Esophagus squamous epithelium (tissue), 4 donors: ENCODE data around the gene ZNF813.

ENCODE experiments used
- POLR2A ChIP-seq, 4 donors: fragments of 450-650 bp; IDR thresholded peaks; one replicate each; pipeline ENCODE4 v1.6.1; 2017; ENCODE audit warnings: antibody characterized with exemption in 4 of 4, mild to moderate bottlenecking in 4 of 4, moderate library complexity in 3 of 4
- TF ChIP-seq, protein P1 (sequence below), 6 experiments: fragments of 450-650 bp in 4 of 6; fragments of 200-600 bp in 2 of 6; sonication (generic) in 2 of 6; IDR thresholded peaks; one replicate each; pipeline ENCODE4 v1.5.1; 2016 to 2019; ENCODE audit warnings: antibody characterized with exemption in 6 of 6, mild to moderate bottlenecking in 4 of 6, moderate library complexity in 4 of 6

DNA sequence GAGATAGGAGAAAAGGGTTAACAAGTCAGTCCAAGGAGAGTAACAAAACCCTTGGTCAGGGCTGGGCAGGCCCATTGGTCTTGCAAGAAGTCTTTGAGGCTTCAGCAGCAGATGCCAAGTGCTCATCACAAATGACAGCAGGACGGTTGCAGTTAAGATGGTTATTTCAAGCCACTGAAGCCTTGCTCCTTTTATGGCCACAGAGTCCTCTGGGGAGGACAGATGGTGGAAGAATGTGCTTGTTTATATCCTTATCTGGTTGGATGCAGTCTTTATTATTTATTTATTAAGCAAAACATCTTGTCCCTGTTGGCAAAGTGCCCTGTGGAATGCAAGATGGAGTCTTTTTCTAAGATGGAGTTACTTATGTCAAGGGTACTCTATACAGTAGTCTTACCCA is 51.2 kb downstream of the ZNF813 start:
- TF ChIP-seq POLR2A (IDR thresholded peaks at IDR 0.05): no peak
- TF ChIP-seq, protein P1, sequence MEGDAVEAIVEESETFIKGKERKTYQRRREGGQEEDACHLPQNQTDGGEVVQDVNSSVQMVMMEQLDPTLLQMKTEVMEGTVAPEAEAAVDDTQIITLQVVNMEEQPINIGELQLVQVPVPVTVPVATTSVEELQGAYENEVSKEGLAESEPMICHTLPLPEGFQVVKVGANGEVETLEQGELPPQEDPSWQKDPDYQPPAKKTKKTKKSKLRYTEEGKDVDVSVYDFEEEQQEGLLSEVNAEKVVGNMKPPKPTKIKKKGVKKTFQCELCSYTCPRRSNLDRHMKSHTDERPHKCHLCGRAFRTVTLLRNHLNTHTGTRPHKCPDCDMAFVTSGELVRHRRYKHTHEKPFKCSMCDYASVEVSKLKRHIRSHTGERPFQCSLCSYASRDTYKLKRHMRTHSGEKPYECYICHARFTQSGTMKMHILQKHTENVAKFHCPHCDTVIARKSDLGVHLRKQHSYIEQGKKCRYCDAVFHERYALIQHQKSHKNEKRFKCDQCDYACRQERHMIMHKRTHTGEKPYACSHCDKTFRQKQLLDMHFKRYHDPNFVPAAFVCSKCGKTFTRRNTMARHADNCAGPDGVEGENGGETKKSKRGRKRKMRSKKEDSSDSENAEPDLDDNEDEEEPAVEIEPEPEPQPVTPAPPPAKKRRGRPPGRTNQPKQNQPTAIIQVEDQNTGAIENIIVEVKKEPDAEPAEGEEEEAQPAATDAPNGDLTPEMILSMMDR (IDR thresholded peaks at IDR 0.05): no peak
